Thoracic aorta (tissue), 2 donors: Measurements from ENCODE around the gene ITGB4. TPM values are rescaled to one million over a fixed set of nuclear protein-coding genes. Genes with fewer than 3 reads are reported as not detected.

Experiments
- ATAC-seq: fragments of 150-250 bp; one replicate; pipeline ENCODE4 v1.8.0; 2017; ENCODE audit warnings: low read depth; ENCODE audit not compliant: insufficient number of reproducible peaks, low FRiP score
- DNase-seq: peaks from one replicate; pipeline ENCODE4 v3.0.0-alpha.2; 2020; ENCODE audit warnings: low spot score
- H3K27ac ChIP-seq, 2 donors: fragments of 200-600 bp; sonication (generic); 1 replicate in 1 of 2; 2 replicates in 1 of 2; pipeline ENCODE4 v1.5.1; 2016; ENCODE audit warnings: mild to moderate bottlenecking in 2 of 2, moderate library complexity in 2 of 2
- H3K27me3 ChIP-seq: fragments of 200-600 bp; sonication (generic); replicated peaks from 2 replicates; pipeline ENCODE4 v1.6.0; 2016; ENCODE audit warnings: mild to moderate bottlenecking; ENCODE audit not compliant: insufficient read depth
- H3K36me3 ChIP-seq: fragments of 200-600 bp; sonication (generic); one replicate; pipeline ENCODE4 v1.5.1; 2016
- H3K4me1 ChIP-seq, 2 donors: fragments of 200-600 bp; sonication (generic); 1 replicate in 1 of 2; 2 replicates in 1 of 2; pipeline versions ENCODE4 v1.5.1 to v1.6.0; 2016; ENCODE audit warnings: low read depth in 2 of 2, mild to moderate bottlenecking in 1 of 2; ENCODE audit not compliant: control insufficient read depth in 1 of 2
- H3K4me3 ChIP-seq: fragments of 200-600 bp; sonication (generic); 2 replicates; pipeline ENCODE4 v1.5.1; 2016; ENCODE audit warnings: mild to moderate bottlenecking
- H3K9me3 ChIP-seq: fragments of 200-600 bp; sonication (generic); 2 replicates; pipeline ENCODE4 v1.5.1; 2016
- CTCF ChIP-seq: fragments of 200-600 bp; sonication (generic); IDR thresholded peaks from one replicate; pipeline ENCODE4 v1.5.1; 2019; ENCODE audit warnings: antibody characterized with exemption
- total RNA-seq, 2 donors: library from RNA; depleted of rRNA; stranded (reverse); fragments of >200 nt; gene quantifications; one replicate each; pipeline versions ENCODE4 v1.1.0 to v1.2.3, GENCODE V29; 2016

Gene ITGB4
- total RNA-seq, 2 donors from 2014 or later, result 11.6 to 21.1 TPM

- H3K9me3 ChIP-seq, result no peaks in the 10 kb centered on the region
- ATAC-seq (no peak), DNase-seq (no peak)
- no peaks in the 10 kb centered on the region for H3K27me3 ChIP-seq
- peak overlapping the region in 1 of 2 donors; percentile 83 for H3K27ac ChIP-seq
- peaks cover 9 to 24% of the 10 kb centered on the region in 2 donors for H3K4me1 ChIP-seq
- no peak overlapping the region for H3K4me3 ChIP-seq
- TF ChIP-seq CTCF, result no peak
- no peaks in the 10 kb centered on the region for H3K36me3 ChIP-seq
Observed at GRCh38 chr17:75765981-75766380, 44.7 kb downstream of the ITGB4 start.

DNA sequence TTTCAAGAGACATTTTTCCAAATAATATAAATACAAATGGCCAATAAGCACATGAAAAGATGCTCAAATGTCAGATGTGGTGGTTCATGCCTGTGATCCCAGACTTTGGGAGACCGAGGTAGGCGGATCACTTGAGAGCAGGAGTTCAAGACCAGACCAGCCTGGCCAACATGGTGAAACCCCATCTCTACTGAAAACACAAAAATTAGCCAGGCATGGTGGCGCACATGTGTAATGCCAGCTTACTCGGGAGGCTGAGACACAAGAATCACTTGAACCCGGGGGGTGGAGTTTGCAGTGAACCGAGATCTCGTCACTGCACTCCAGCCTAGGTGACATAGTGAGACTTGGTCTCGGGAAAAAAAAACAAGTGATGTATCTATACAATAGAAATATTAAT lies 46.6 kb downstream of the ITGB4 start:
- ATAC-seq (no peak), DNase-seq (no peak)
- TF ChIP-seq CTCF, result no peak

GRCh38 chr17:75769536-75769935 lies 48.3 kb downstream of the ITGB4 start:
- Histone ChIP-seq H3K27ac (no peak overlapping the region), H3K27me3 (no peaks in the 10 kb centered on the region), H3K4me1 (peaks cover 0 to 10% of the 10 kb centered on the region in 2 donors), H3K4me3 (no peak overlapping the region), H3K9me3 (no peaks in the 10 kb centered on the region), H3K36me3 (peaks cover 4% of the 10 kb centered on the region)
- no peak for ATAC-seq
- no peak for DNase-seq
- TF ChIP-seq CTCF, result no peak

More for the DNA sequence above, 46.6 kb downstream of the ITGB4 start:
- Histone ChIP-seq H3K27ac (no peak overlapping the region), H3K4me1 (peaks cover 9 to 23% of the 10 kb centered on the region in 2 donors), H3K36me3 (no peaks in the 10 kb centered on the region), H3K27me3 (no peaks in the 10 kb centered on the region), H3K9me3 (no peaks in the 10 kb centered on the region), H3K4me3 (no peak overlapping the region)

DNA sequence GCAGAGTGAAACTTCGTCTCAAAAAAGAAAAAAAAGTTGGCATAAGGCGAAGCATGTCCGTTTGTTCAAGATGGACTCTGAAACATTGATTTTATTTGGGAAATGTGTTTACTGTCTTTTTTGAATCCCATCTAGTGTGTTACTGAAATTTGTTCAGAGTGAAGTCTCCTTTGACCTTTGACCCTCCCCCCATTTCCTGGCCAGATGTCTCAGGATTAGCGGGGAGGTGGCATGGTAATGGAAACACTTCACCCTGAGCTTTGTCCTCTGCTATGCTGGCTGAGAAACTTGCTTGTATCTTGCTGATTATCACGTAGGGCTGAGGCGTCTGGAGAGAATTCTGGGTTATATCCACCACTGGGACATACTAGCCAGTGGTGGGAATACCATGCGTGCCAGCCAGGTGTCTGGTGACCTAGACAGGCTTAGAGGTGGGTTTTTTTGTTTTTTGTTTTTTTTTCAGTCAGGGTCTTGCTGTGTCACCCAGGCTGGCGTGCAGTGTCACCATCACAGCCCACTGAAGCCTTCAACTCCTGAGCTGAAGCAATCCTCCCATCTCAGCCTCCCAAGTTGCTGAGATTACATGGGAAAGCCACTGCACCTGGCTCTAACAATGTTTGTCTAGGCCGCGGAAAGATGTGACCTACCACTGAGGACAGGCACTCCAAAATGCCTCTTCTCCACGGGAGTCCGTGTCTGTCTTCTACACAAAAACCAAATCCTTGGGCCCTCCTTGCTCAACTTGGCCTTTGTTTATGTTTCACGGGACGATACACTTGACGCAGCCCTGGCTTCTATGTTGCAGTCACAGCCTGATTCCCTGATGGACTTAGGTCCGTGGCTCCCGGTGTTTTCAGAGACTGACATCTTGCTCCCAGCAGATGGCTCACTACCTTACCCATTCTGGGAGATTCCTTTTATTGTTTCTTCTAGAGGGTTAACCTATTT lies 50.3 kb downstream of the ITGB4 start:
- no peak for TF ChIP-seq CTCF
- DNase-seq (no peak), ATAC-seq (no peak)
- Histone ChIP-seq H3K27ac (no peak overlapping the region), H3K4me3 (no peak overlapping the region), H3K4me1 (peaks cover 7 to 23% of the 10 kb centered on the region in 2 donors), H3K36me3 (peaks cover 14% of the 10 kb centered on the region), H3K9me3 (no peaks in the 10 kb centered on the region), H3K27me3 (no peaks in the 10 kb centered on the region)

- Histone ChIP-seq H3K4me3 (no peak overlapping the region), H3K36me3 (peaks cover 21% of the 10 kb centered on the region), H3K9me3 (no peaks in the 10 kb centered on the region), H3K27ac (no peak overlapping the region), H3K27me3 (no peaks in the 10 kb centered on the region), H3K4me1 (peaks cover 9 to 32% of the 10 kb centered on the region in 2 donors)
- DNase-seq, result no peak
- no peak for ATAC-seq
- TF ChIP-seq CTCF, result no peak
Observed at GRCh38 chr17:75773121-75773807, 52.0 kb downstream of the ITGB4 start.
